AG09309 (cell line): ENCODE data around the gene NFAT5.

Source experiments
- DNase-seq: peaks from one replicate; pipeline ENCODE4 v3.0.0-alpha.2; 2010; ENCODE audit warnings: low read depth
- H3K4me3 ChIP-seq: 2 replicates; pipeline ENCODE4 v1.5.1; 2011; ENCODE audit warnings: mild to moderate bottlenecking, low read depth, low read length, moderate library complexity; ENCODE audit not compliant: control insufficient read depth
- TF ChIP-seq, protein P1 (sequence below): IDR thresholded peaks from 2 replicates; pipeline ENCODE4 v1.5.1; 2011; ENCODE audit warnings: mild to moderate bottlenecking, low read depth, low read length, inconsistent platforms; ENCODE audit not compliant: insufficient read depth, control insufficient read depth; ENCODE audit errors: missing control alignments

The NFAT5 gene

GRCh38 chr16:69747115-69747514 lies 181.3 kb downstream of the NFAT5 start:
- TF ChIP-seq, protein P1, sequence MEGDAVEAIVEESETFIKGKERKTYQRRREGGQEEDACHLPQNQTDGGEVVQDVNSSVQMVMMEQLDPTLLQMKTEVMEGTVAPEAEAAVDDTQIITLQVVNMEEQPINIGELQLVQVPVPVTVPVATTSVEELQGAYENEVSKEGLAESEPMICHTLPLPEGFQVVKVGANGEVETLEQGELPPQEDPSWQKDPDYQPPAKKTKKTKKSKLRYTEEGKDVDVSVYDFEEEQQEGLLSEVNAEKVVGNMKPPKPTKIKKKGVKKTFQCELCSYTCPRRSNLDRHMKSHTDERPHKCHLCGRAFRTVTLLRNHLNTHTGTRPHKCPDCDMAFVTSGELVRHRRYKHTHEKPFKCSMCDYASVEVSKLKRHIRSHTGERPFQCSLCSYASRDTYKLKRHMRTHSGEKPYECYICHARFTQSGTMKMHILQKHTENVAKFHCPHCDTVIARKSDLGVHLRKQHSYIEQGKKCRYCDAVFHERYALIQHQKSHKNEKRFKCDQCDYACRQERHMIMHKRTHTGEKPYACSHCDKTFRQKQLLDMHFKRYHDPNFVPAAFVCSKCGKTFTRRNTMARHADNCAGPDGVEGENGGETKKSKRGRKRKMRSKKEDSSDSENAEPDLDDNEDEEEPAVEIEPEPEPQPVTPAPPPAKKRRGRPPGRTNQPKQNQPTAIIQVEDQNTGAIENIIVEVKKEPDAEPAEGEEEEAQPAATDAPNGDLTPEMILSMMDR: no peak
- DNase-seq: no peak
- no peak overlapping the region for H3K4me3 ChIP-seq

- no peak for DNase-seq
- H3K4me3 ChIP-seq: no peak overlapping the region
- TF ChIP-seq, protein P1: no peak
Measured at GRCh38 chr16:69748694-69749345, 183.1 kb downstream of the NFAT5 start.

- TF ChIP-seq, protein P1: no peak
- DNase-seq: no peak
- peak overlapping the region; percentile 100 for H3K4me3 ChIP-seq
Measured at GRCh38 chr16:69754143-69754468, 188.3 kb downstream of the NFAT5 start.
